DOHH2 (cell line): ENCODE measurements around the gene HGF.

Source experiments
- EZH2phosphoT487 ChIP-seq: fragments of 200-600 bp; sonication (generic); IDR thresholded peaks from 2 replicates; pipeline ENCODE4 v1.6.1; 2017; ENCODE audit warnings: borderline replicate concordance, mild to moderate bottlenecking, antibody characterized with exemption, low read length, moderate library complexity, mixed read lengths
- TF ChIP-seq, protein P1 (sequence below): fragments of 200-600 bp; sonication (generic); IDR thresholded peaks from one replicate; pipeline ENCODE4 v1.5.1; 2014; ENCODE audit warnings: antibody characterized with exemption, mild to moderate bottlenecking, low read depth, low read length; ENCODE audit not compliant: poor library complexity, severe bottlenecking

DNA sequence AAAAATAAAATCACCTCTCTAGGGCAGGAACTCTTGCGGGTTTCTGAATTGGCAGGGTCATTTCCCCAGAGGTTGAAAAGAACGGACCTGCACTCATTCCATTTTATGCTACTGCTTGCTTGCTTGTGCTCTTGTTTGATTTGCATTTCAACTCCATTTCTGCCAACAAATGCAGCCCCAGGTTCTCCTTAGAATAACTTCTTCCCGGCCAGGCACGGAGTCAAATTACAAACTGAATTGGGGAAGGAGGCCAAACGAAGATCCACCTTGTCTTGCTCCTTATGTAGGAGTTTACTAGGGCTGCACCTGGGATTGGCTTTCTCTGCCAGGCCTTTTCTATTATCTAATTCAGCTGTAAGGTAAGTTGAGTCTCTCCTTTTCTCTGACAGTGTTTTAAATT, 79.6 kb downstream of the HGF start:
- TF ChIP-seq, protein P1, sequence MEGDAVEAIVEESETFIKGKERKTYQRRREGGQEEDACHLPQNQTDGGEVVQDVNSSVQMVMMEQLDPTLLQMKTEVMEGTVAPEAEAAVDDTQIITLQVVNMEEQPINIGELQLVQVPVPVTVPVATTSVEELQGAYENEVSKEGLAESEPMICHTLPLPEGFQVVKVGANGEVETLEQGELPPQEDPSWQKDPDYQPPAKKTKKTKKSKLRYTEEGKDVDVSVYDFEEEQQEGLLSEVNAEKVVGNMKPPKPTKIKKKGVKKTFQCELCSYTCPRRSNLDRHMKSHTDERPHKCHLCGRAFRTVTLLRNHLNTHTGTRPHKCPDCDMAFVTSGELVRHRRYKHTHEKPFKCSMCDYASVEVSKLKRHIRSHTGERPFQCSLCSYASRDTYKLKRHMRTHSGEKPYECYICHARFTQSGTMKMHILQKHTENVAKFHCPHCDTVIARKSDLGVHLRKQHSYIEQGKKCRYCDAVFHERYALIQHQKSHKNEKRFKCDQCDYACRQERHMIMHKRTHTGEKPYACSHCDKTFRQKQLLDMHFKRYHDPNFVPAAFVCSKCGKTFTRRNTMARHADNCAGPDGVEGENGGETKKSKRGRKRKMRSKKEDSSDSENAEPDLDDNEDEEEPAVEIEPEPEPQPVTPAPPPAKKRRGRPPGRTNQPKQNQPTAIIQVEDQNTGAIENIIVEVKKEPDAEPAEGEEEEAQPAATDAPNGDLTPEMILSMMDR: no peak
- no peak for TF ChIP-seq EZH2phosphoT487
